Adrenal gland (tissue), 5 donors: Measurements from ENCODE around the gene POLR3K.

Experiments used
- CTCF ChIP-seq, 6 experiments: fragments of 450-650 bp in 4 of 6; fragments of 200-600 bp in 2 of 6; sonication (generic) in 1 of 6; IDR thresholded peaks; 1 replicate in 5 of 6; 2 replicates in 1 of 6; pipeline versions ENCODE4 v1.5.1 to v1.8.0; 2016 to 2021; ENCODE audit warnings: antibody characterized with exemption in 6 of 6, mild to moderate bottlenecking in 2 of 6, moderate library complexity in 1 of 6
- POLR2A ChIP-seq, 2 donors: fragments of 450-650 bp; IDR thresholded peaks; one replicate each; pipeline ENCODE4 v1.6.1; 2017; ENCODE audit warnings: antibody characterized with exemption in 2 of 2, mild to moderate bottlenecking in 2 of 2, moderate library complexity in 1 of 2
- donor health status: DM: no; HTN: no; CAD: no.

GRCh38 chr16:41439-42068 is 11.9 kb downstream of the POLR3K start:
- TF ChIP-seq CTCF (IDR thresholded peaks at IDR 0.05), result no peak
- no peak for TF ChIP-seq POLR2A (IDR thresholded peaks at IDR 0.05)
